ENCODE results near the gene LMOD1. TPM values are rescaled to one million over a fixed set of nuclear protein-coding genes. Genes with fewer than 3 reads are reported as not detected.

Gene LMOD1
- total RNA-seq, 2 donors from 2014 or later, result not detected

Other genes starting within 250 kb of the LMOD1 start
- gene IPO9, start 117.4 kb downstream of the LMOD1 start, total RNA-seq, result 10 to 100 TPM; 24.0 to 29.3 TPM
- gene SHISA4, start 57.6 kb downstream of the LMOD1 start, total RNA-seq, result under 1 TPM; 0.37 to 0.63 TPM
- gene TIMM17A, start 9.0 kb upstream of the LMOD1 start, total RNA-seq, result 10 to 100 TPM; 36.8 to 48.4 TPM
- gene RNPEP, start 36.1 kb upstream of the LMOD1 start, total RNA-seq, result 10 to 100 TPM; 21.4 to 28.6 TPM
- 1 to 10 TPM; 1.6 to 2.0 TPM for gene ELF3, start 64.0 kb upstream of the LMOD1 start, total RNA-seq
- not detected for gene GPR37L1, start 176.4 kb upstream of the LMOD1 start, total RNA-seq
- 10 to 100 TPM; 71.9 to 76.4 TPM for gene ARL8A, start 198.2 kb upstream of the LMOD1 start, total RNA-seq
- 100 to 1,000 TPM in 1 of 2 donors, 10 to 100 TPM in 1; 97.5 to 101 TPM for gene PTPN7, start 214.1 kb upstream of the LMOD1 start, total RNA-seq
- gene LGR6, start 247.3 kb upstream of the LMOD1 start, total RNA-seq, result under 1 TPM; 0.13 to 0.25 TPM